ENCODE results near the gene LBR.
"Not testable (repeated sequence)": the region's sequence is repeated elsewhere in the genome, so short reads cannot be mapped to it uniquely, and the experiment has no call there.

Gene LBR

GRCh38 chr1:225388372-225388771 lies 39.5 kb downstream of the LBR start:
- in situ Hi-C loops (cut with MboI; ENCODE audit: low sequenced_read_pairs) = no loop called here

DNA sequence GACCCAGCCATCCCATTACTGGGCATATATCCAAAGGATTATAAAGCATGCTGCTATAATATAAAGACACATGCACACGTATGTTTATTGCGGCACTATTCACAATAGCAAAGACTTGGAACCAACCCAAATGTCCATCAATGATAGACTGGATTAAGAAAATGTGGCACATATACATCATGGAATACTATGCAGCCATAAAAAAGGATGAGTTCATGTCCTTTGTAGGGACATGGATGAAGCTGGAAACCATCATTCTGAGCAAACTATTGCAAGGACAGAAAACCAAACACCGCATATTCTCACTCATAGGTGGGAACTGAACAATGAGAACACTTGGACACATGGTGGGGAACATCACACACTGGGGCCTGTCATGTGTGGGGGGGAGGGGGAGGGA lies 41.0 kb downstream of the LBR start:
- in situ Hi-C loops (cut with MboI; ENCODE audit: low sequenced_read_pairs) = not testable (repeated sequence)

DNA sequence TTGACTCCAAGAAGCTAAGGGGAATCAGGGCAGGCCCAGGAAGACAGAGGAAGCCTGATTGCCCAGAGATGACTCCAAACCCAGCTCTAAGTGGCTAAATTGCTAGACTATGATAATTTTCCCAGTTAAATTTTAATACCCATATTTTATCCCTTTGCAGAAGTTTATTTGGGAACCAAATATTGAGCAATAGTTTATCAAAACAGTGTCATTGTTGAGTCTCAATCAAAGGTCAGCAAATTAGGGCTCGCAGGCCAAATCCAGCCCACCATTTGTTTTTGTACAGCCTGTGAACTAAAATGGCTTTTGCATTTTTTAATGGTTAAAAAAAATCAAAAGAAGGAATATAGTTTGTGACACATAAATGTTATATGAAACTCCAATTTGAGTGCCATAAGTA lies 47.1 kb downstream of the LBR start:
- in situ Hi-C loops (cut with MboI; ENCODE audit: low sequenced_read_pairs) = no loop called here

DNA sequence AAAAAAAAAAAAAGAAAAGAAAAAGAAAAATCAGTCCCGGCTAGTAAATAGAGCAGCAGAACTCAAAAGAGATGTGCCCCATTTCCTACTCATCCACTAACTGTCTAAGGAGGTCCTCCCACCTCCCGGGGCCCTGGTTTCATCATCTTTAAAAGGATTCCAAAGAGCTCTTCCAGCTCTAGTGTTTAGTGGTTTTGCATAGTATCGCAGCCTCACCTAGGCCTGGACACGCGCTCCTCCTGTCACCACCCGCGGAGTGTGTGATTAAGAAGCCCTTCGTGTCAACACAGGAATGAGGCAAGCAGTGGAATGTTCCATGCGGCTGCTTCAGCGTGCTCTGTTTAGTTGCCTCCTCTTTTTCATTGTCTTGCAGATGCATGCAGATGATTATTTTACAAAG lies 49.0 kb downstream of the LBR start:
- in situ Hi-C loops (cut with MboI; ENCODE audit: low sequenced_read_pairs) = no loop called here

GRCh38 chr1:225374996-225375395 lies 52.8 kb downstream of the LBR start:
- in situ Hi-C loops (cut with MboI; ENCODE audit: low sequenced_read_pairs) = no loop called here

GRCh38 chr1:225373155-225373554 lies 54.7 kb downstream of the LBR start:
- in situ Hi-C loops (cut with MboI; ENCODE audit: low sequenced_read_pairs) = no loop called here

DNA sequence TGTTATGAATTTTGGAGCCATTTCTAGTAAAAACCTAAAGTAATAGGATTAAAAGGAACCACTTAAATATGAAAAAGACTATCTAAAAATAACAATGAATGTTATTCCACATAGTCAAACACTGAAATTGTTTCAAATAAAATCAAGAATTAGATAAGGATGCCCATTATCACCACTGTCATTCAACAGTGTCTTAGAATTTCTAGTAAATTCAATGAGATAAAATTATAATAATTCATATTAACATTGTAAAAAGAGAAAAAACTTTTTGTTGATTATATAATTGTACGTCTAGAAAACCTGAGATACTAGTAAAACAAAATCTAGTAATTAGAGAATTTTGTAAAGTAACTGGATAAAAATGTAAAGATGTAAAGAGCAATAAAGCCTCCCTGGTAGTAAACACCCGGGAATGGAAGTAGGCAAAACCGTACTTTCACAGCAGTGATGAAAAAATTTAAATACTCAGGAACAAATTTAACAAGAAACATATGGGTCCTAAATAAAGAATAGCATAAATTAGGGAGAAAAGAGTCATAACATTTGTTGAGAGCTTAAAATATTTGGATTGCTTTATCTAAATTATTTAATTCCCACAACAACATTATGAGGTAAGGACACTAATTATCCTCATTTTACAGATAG lies 56.4 kb downstream of the LBR start:
- in situ Hi-C loops (cut with MboI; ENCODE audit: low sequenced_read_pairs) = no loop called here

DNA sequence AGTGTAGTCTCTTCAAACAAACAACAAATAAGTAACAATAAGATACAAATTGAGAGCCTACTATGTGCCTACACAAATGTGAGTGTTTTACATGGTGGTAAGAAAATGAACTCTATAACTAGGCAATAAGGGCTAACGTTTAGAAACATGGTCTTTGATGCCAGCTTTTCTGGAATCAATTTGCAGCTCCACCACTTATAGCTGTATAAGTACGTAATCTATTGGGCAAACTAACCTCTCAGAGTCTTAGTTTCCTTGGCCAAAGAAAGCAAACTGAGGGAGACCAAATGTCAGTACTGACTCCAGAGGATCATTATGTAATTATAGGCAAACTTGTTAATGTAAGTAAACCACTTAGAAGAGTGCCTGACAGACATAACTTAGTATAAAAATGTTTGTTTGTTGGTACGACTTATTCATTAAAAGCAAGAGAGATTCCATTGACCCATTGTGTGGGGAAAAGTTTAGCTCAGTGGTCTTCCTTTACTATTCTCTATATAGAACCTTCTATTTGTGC lies 59.7 kb downstream of the LBR start:
- in situ Hi-C loops (cut with MboI; ENCODE audit: low sequenced_read_pairs) = no loop called here

DNA sequence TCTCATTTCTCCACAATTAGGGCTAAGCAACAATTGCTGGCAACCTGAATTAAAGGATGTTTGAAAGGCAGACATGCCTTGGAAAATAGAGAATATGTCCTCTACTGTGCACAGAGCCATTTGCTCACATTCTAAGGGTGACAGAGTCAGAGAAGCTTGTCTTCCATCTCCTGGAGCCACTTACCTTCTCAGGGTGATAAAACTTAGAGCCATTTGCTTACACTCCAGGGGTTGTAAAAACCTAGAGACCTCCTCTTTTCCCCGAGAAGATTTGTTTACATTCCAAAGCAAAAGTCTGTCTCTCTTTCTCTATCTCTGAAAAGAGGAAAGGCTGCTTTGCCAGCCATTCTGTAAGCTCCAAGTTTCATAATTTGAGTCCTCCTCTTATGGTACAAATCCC lies 61.3 kb downstream of the LBR start:
- in situ Hi-C loops (cut with MboI; ENCODE audit: low sequenced_read_pairs) = no loop called here

- in situ Hi-C loops (cut with MboI; ENCODE audit: low sequenced_read_pairs) = no loop called here
These were observed 61.8 kb downstream of the LBR start for GRCh38 chr1:225366018-225366417.

DNA sequence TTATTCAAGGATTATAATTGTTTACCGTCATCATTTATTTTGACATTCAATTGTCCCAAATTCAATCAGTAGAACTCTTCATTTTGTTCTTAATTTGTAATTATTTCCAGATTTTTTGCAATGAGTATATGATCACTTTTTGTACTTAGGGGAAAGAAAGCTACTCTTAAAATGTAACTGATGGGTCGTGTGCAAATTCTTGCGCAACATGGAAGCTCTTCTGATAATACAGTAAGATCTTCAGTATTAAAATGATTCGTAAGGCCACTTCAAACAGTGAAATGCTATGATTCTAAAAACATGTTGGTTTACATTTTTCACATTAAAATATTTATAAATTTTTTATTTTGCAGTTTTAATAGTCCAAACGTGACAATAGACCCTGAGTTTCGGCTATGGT lies 63.4 kb downstream of the LBR start:
- in situ Hi-C loops (cut with MboI; ENCODE audit: low sequenced_read_pairs) = no loop called here

DNA sequence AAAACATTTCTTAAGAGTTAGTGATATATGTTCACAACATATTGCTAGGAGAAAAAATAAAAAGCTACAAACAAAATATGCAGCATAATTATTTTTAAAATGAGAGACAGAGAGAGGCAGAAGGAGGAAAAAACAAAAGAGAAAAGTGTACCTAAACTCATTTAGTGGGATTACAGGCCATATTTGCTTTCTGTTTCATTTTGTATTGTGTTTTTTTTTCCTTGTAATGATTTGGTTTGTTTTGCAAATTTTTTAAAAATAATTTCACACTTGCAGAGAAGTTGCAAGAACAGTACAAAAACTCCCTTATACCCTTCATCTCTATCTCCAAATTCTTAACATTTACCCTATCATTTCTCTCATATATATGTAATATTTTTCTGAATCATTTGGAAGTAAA lies 65.0 kb downstream of the LBR start:
- in situ Hi-C loops (cut with MboI; ENCODE audit: low sequenced_read_pairs) = no loop called here

GRCh38 chr1:225361176-225361575 lies 66.7 kb downstream of the LBR start:
- in situ Hi-C loops (cut with MboI; ENCODE audit: low sequenced_read_pairs) = no loop called here

DNA sequence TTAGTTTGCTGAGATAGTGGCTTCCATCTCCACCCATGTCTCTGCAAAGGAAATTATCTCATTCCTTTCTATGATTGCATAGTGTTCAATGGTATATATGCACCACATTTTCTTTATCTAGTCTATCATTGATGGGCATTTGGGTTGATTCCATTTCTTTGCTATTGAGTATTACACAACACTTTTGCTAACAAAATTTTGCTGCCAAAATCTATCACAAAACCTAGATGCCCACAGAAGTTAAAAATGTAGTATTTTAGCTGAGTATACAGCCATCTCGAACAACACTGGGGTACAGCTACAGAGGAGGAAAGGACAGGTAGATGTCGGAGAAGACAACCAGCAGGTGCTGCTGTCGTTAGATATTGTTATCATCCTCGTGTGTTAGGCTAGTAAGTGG lies 67.7 kb downstream of the LBR start:
- in situ Hi-C loops (cut with MboI; ENCODE audit: low sequenced_read_pairs) = no loop called here

DNA sequence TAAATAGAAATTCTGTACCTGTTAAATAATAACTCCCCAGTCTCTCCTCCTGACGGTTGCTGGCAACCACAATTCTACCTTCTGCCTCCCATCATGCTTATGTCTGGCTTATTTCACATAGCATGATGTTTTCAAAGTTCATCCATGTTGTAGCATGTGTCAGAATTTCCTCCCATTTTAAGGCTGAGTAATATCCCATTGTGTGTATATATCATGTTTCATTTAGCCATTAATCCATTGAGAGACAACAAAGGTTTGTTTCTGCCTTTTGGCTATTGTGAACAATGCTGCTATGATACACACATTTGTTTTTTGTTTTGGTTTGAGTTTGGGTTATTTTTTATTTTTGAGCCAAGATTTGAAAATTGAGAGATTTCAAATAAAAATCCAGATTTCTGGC lies 72.0 kb downstream of the LBR start:
- in situ Hi-C loops (cut with MboI; ENCODE audit: low sequenced_read_pairs) = no loop called here

- in situ Hi-C loops (cut with MboI; ENCODE audit: low sequenced_read_pairs) = no loop called here
These were observed 72.9 kb downstream of the LBR start for GRCh38 chr1:225354906-225355305.

Measured in HL-60/S4 (cell line).